GM13976 (cell line): Measurements from ENCODE around the gene NMUR2.

Experiments used
- DNase-seq: peaks from one replicate; pipeline ENCODE4 v3.0.0; 2012; ENCODE audit warnings: low spot score
- in situ Hi-C: fragments of 300-500 bp; cut with MboI; formaldehyde crosslinking; loops from one replicate; pipeline ENCODE4 v1.12.0; 2022; ENCODE audit warnings: low sequenced_read_pairs, mixed read lengths, inconsistent platforms; ENCODE audit not compliant: unreplicated experiment
- TF ChIP-seq, protein P1 (sequence below): IDR thresholded peaks from 2 replicates; pipeline ENCODE4 v1.5.1; 2012; ENCODE audit warnings: borderline replicate concordance, mild to moderate bottlenecking; ENCODE audit not compliant: insufficient read depth; ENCODE audit errors: extremely low read depth, missing control alignments, control extremely low read depth

NMUR2 gene

DNA sequence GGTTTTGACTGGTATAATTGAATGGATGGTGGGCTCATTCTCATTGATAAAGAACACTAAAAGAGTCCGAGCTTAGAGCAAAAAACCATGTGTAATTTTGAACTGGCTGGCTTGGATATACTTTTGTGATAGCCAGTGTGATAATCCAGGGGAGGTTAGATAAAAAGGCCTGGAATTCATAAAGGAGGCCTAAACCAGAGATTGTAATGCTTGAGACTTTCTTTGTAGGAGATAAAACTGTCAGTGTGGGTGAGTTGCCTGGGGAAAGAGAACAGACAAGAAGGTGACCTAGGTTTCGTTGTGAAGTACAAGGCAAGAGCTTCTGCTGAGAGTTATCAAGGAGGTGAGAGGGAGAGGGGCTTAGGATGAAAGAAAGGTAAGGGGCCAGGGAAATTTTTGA, 17.0 kb upstream of the NMUR2 start:
- TF ChIP-seq, protein P1, sequence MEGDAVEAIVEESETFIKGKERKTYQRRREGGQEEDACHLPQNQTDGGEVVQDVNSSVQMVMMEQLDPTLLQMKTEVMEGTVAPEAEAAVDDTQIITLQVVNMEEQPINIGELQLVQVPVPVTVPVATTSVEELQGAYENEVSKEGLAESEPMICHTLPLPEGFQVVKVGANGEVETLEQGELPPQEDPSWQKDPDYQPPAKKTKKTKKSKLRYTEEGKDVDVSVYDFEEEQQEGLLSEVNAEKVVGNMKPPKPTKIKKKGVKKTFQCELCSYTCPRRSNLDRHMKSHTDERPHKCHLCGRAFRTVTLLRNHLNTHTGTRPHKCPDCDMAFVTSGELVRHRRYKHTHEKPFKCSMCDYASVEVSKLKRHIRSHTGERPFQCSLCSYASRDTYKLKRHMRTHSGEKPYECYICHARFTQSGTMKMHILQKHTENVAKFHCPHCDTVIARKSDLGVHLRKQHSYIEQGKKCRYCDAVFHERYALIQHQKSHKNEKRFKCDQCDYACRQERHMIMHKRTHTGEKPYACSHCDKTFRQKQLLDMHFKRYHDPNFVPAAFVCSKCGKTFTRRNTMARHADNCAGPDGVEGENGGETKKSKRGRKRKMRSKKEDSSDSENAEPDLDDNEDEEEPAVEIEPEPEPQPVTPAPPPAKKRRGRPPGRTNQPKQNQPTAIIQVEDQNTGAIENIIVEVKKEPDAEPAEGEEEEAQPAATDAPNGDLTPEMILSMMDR: no peak
- no peak for DNase-seq
- in situ Hi-C loops: no loop called here

DNA sequence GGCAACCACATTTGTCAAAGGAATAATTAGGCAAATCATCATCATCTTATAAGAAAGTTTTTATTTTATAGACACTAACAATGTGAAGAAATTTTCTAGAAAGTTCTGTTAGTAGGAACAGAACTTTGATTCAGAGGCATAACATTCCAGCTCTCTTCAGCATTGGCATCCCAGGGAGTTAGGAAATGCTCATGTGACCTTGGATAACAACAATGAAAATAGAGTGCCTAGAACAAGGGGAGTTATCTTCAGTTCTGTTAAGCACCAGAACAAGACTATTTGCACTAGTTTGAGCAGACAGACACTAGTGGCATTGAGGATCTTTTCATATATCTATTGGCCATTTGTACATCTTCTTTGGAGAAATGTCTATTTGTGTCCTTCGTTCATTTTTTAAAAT, 7.0 kb upstream of the NMUR2 start:
- no peak for DNase-seq
- TF ChIP-seq, protein P1: no peak
- in situ Hi-C loops: no loop called here

DNA sequence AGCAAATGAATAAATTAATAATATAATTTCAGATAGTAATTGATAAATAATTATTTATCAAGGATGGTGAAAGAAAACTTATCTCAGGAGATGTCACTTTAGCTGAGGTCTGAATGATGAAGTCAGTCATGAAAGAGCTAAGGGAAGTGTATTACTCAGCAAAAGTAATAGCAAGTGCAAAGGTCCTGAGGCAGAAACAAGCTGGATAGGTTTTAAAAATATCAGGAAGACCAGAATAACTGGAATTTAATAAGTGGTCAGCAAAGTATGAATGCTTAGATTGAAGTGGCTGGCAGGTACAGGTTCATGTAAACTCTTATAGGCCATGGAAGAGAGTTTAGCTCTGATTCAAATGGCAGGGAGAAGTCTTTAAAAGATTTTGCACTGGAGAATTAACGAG, 1.0 kb upstream of the NMUR2 start:
- TF ChIP-seq, protein P1: no peak
- in situ Hi-C loops: no loop called here
- DNase-seq: no peak

DNA sequence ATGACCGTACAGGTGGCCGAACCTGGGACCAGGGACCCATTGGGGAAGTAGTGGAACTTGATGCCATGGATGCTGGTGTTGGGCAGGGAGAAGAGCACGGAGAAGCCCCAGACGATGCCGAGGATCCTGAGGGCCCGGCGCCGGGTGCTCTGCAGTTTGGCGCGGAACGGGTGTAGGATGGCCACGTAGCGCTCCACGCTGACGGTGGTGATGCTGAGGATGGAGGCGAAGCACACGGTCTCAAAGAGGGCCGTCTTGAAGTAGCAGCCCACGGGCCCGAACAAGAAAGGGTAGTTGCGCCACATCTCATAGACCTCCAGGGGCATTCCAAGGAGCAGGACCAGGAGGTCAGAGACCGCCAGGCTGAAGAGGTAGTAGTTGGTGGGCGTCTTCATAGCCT, 585 bp downstream of the NMUR2 start:
- in situ Hi-C loops: no loop called here
- TF ChIP-seq, protein P1: no peak

GRCh38 chr5:152403046-152403445, 2.0 kb downstream of the NMUR2 start:
- no peak for DNase-seq
- in situ Hi-C loops: no loop called here
- TF ChIP-seq, protein P1: no peak

More for the DNA sequence above, 585 bp downstream of the NMUR2 start:
- DNase-seq: no peak

DNA sequence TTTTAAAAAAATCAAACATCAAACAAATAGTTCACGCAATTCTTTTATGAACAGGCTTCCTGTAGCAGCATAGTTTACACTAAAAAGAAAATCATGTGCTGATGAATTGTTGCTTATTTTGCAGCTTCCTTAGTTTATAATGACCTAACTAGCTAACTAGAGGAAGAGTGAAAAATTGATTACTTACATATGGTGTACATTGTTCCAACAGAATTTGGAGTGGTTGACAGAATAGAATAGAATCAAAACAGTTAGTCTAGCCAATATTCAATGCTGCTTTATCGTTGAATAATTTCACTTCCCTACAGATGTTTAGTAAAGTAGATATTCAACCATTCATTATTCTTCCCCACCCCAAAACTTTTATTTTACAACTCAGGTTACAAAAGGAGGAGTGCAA, 4.2 kb downstream of the NMUR2 start:
- TF ChIP-seq, protein P1: no peak
- DNase-seq: no peak
- in situ Hi-C loops: no loop called here

GRCh38 chr5:152397581-152397980, 7.5 kb downstream of the NMUR2 start:
- DNase-seq: peak; percentile 22
- TF ChIP-seq, protein P1: no peak
- in situ Hi-C loops: no loop called here
